ENCODE data around the gene DNAJC7. TPM values are rescaled to one million over a fixed set of nuclear protein-coding genes. Genes with fewer than 3 reads are reported as not detected.

Gene DNAJC7, protein sequence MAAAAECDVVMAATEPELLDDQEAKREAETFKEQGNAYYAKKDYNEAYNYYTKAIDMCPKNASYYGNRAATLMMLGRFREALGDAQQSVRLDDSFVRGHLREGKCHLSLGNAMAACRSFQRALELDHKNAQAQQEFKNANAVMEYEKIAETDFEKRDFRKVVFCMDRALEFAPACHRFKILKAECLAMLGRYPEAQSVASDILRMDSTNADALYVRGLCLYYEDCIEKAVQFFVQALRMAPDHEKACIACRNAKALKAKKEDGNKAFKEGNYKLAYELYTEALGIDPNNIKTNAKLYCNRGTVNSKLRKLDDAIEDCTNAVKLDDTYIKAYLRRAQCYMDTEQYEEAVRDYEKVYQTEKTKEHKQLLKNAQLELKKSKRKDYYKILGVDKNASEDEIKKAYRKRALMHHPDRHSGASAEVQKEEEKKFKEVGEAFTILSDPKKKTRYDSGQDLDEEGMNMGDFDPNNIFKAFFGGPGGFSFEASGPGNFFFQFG
- 56.1 and 64.1 TPM in 2 replicates for total RNA-seq (2014; rRNA removed; shearing (Covaris generic); ENCODE audit: low replicate concordance)

DNA sequence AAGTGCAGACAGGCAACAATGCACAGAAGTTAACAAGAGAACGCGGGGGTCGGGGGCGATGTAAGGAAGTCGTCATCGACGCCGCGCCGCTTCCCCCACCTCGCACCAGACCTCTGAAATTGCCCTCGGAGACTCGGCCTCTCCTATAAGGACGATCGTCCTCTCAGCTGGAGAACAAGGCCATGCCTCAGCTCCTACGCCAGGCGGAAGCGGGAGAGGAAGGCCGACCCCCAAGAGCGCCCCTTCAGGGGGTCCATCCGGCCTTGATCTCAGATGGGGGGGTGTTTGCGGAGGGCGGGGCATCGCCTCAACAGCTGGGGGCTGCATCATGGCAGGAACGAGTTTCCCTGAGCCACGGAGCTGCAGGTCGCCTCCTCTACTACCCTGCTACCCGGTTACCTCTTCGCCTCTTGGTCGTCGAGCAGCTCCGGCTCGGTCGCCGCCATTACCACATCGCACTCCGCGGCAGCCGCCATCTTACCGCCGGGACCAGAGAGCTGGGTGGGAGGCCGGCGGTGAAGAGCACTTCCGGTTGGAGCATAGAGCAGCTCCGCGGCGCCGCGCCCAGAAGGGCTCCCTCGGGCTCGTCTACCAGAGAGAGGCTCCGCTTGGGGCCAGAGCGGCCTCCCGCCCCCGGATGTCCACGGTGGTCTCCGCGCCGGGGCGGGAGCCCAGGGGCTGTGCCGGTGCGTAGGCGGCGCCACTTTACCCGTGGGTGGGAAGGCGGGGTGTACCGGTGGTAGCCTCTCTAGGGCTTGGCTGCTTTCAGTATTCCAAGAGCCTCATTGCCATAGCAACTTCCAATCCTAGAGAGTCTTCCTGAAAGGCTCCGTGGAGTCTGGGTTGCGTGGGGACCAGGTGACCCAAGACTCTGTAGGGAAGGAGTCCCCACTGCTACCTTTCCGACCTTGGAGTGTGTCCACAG is at the start of gene DNAJC7:
TSS of gene DNAJC7 (minus strand) at position 499 of the 925 bp plus-strand sequence. CDS start at position 476, 23 bp downstream.
- Histone ChIP-seq H3K9me3 (ENCODE audit: low read length) (no peaks in the 10 kb centered on the region), H3K79me2 (ENCODE audit: low read length) (peaks cover 80% of the 10 kb centered on the region), H3K9ac (ENCODE audit: low read length) (peak within 1 kb of the TSS; percentile 98), H3K4me2 (ENCODE audit: low read depth, low read length, poor library complexity, severe bottlenecking) (peak within 1 kb of the TSS; percentile 92), H2AFZ (ENCODE audit: low read length) (peak within 1 kb of the TSS; percentile 86), H3K4me3 (ENCODE audit: low read length) (peak within 1 kb of the TSS; percentile 82), H3K27ac (ENCODE audit: low read length) (peak within 1 kb of the TSS; percentile 74), H3K9me2 (replicated peaks; ENCODE audit: insufficient read depth, low read length) (0 out of 2 replicates have a peak, but pooled peaks cover 5% of the 10 kb centered on the region), H4K20me1 (ENCODE audit: insufficient read depth, low read depth, low read length) (no peaks in the 10 kb centered on the region; the same call in 1 of the 2 replicates), H3K4me1 (ENCODE audit: low read length) (peaks cover 45% of the 10 kb centered on the region), H3K36me3 (ENCODE audit: insufficient read depth, low read length) (peaks cover 3% of the 10 kb centered on the region; the same call in 1 of the 2 replicates), H3K27me3 (ENCODE audit: low read length) (no peaks in the 10 kb centered on the region)
- peak; percentile 98 for DNase-seq

DNA sequence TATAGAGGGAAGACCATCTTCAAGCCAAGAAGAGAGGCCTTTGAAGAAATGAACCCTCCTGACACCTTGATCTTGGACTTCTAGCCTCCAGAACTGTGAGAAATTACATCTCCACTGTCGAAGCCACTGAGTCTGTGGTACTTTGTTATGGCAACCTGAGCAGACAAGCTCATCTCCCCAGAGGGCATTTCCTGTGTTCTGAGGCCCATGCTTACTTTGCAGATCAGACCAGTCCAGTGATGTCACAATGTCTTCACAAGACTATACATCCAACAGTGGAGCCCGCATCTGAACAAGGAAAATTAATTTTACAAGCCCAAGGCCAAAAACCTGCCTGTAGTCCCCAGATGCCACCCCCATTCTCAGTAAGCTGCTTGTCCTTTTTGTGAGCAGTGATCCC is 48.0 kb upstream of the DNAJC7 start:
- H3K27me3 ChIP-seq (ENCODE audit: low read length) = no peaks in the 10 kb centered on the region
- H3K9ac ChIP-seq (ENCODE audit: low read length) = no peak overlapping the region
- H3K4me3 ChIP-seq (ENCODE audit: low read length) = no peak overlapping the region
- DNase-seq = no peak
- H3K9me3 ChIP-seq (ENCODE audit: low read length) = no peaks in the 10 kb centered on the region
- H3K79me2 ChIP-seq (ENCODE audit: low read length) = no peaks in the 10 kb centered on the region
- H3K4me1 ChIP-seq (ENCODE audit: low read length) = peaks cover 8% of the 10 kb centered on the region
- no peaks in the 10 kb centered on the region for H4K20me1 ChIP-seq (ENCODE audit: insufficient read depth, low read depth, low read length)
- H3K27ac ChIP-seq (ENCODE audit: low read length) = no peak overlapping the region
- no peak overlapping the region for H3K4me2 ChIP-seq (ENCODE audit: low read depth, low read length, poor library complexity, severe bottlenecking)
- no peaks in the 10 kb centered on the region for H3K9me2 ChIP-seq (replicated peaks; ENCODE audit: insufficient read depth, low read length)
- no peak overlapping the region for H2AFZ ChIP-seq (ENCODE audit: low read length)
- H3K36me3 ChIP-seq (ENCODE audit: insufficient read depth, low read length) = no peaks in the 10 kb centered on the region

DNA sequence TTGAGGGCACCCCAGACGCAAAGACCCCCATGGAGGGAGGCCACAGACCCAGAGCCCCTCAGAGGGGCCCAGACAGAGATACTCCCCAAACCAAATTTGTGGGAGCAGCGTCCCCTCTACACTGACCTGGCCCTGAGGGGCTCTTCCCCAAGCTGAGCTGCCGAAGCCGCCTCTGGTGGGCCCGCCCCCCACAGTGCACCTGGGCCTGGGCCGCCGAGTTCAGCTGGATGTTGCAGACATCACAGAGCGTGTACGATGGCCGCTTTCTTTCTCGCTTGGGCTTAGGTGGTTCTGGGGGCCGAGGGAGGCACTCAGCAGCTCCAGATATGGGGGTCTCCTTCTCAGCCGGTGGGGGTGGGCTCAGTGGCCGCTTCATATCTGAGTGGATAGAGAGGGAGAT is 45.4 kb upstream of the DNAJC7 start:
- Histone ChIP-seq H3K4me1 (ENCODE audit: low read length) (peaks cover 8% of the 10 kb centered on the region), H2AFZ (ENCODE audit: low read length) (no peak overlapping the region), H3K4me2 (ENCODE audit: low read depth, low read length, poor library complexity, severe bottlenecking) (no peak overlapping the region), H3K9ac (ENCODE audit: low read length) (no peak overlapping the region), H3K79me2 (ENCODE audit: low read length) (no peaks in the 10 kb centered on the region), H3K9me2 (replicated peaks; ENCODE audit: insufficient read depth, low read length) (no peaks in the 10 kb centered on the region), H3K27ac (ENCODE audit: low read length) (no peak overlapping the region), H3K27me3 (ENCODE audit: low read length) (no peaks in the 10 kb centered on the region), H3K36me3 (ENCODE audit: insufficient read depth, low read length) (no peaks in the 10 kb centered on the region), H3K9me3 (ENCODE audit: low read length) (no peaks in the 10 kb centered on the region), H3K4me3 (ENCODE audit: low read length) (no peak overlapping the region), H4K20me1 (ENCODE audit: insufficient read depth, low read depth, low read length) (no peaks in the 10 kb centered on the region)
- DNase-seq = no peak

DNA sequence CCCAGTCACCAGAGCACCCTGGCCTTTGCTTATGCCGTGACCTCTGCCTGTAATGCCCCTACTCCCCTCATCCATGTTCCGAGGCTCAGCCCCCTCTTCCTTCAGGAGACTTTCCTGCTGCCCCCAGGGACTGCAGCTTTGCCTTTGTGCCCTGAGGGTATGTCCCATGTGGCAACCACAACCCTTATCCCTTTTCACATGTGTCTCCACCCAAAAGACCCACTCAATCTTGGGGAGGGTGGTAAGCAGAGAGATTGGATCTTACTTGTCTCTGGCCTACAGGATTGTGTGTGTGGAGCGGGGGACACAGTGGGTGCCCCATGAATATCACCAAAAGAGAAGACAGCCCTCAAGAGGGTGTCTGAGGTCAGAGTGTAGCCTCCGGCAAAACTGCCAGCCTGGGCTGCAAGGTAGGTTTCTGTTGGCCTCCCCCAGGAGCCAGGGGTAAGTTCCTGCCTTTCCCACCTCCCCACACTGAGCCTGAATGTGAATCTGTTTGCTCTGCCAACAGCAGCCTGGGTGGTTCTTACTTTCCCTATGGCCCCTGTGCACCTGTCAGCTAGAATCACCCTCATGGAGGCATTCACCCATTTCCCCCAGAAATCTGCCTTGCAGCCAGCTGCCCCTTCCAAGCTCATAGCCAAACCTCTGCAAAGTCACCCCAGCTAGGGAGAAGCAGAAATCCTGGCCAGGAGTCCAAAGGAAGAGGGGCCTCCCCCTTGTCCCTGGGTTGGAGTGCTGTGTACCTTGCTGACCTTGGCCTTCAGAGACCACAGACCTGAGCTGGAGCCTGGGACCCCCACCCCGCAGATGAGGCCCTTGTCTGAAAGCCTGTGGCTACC is 44.6 kb upstream of the DNAJC7 start:
- DNase-seq = no peak
- Histone ChIP-seq H3K4me2 (ENCODE audit: low read depth, low read length, poor library complexity, severe bottlenecking) (no peak overlapping the region), H2AFZ (ENCODE audit: low read length) (no peak overlapping the region), H3K36me3 (ENCODE audit: insufficient read depth, low read length) (no peaks in the 10 kb centered on the region), H3K9ac (ENCODE audit: low read length) (no peak overlapping the region), H3K9me2 (replicated peaks; ENCODE audit: insufficient read depth, low read length) (no peaks in the 10 kb centered on the region), H3K4me1 (ENCODE audit: low read length) (peaks cover 8% of the 10 kb centered on the region), H4K20me1 (ENCODE audit: insufficient read depth, low read depth, low read length) (no peaks in the 10 kb centered on the region), H3K9me3 (ENCODE audit: low read length) (no peaks in the 10 kb centered on the region), H3K27me3 (ENCODE audit: low read length) (no peaks in the 10 kb centered on the region), H3K4me3 (ENCODE audit: low read length) (no peak overlapping the region), H3K27ac (ENCODE audit: low read length) (no peak overlapping the region), H3K79me2 (ENCODE audit: low read length) (no peaks in the 10 kb centered on the region)

DNA sequence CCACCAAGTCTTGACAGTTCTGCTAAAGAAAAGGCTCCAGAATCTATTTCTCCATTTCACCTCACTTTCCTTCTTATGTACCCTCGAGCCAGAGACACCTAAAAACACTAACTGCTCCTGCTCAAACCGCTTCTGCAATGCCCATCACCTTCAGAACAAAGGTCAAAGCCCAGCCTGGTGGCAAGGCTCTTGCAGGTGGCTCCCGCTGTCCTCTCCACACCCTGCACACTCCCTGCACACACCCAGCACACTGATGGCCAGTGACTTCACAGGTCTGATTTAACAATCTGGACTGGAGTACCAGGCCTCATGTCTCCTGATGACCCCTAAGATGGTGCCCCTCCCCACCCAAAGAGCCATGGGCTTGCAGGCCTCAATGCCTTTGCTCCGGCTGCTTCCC is 43.0 kb upstream of the DNAJC7 start:
- Histone ChIP-seq H3K9me3 (ENCODE audit: low read length) (no peaks in the 10 kb centered on the region), H3K79me2 (ENCODE audit: low read length) (no peaks in the 10 kb centered on the region), H3K9ac (ENCODE audit: low read length) (no peak overlapping the region), H4K20me1 (ENCODE audit: insufficient read depth, low read depth, low read length) (no peaks in the 10 kb centered on the region), H3K4me2 (ENCODE audit: low read depth, low read length, poor library complexity, severe bottlenecking) (no peak overlapping the region), H2AFZ (ENCODE audit: low read length) (no peak overlapping the region), H3K9me2 (replicated peaks; ENCODE audit: insufficient read depth, low read length) (no peaks in the 10 kb centered on the region), H3K27ac (ENCODE audit: low read length) (no peak overlapping the region), H3K4me3 (ENCODE audit: low read length) (no peak overlapping the region), H3K4me1 (ENCODE audit: low read length) (peaks cover 8% of the 10 kb centered on the region), H3K36me3 (ENCODE audit: insufficient read depth, low read length) (no peaks in the 10 kb centered on the region), H3K27me3 (ENCODE audit: low read length) (no peaks in the 10 kb centered on the region)
- no peak for DNase-seq

DNA sequence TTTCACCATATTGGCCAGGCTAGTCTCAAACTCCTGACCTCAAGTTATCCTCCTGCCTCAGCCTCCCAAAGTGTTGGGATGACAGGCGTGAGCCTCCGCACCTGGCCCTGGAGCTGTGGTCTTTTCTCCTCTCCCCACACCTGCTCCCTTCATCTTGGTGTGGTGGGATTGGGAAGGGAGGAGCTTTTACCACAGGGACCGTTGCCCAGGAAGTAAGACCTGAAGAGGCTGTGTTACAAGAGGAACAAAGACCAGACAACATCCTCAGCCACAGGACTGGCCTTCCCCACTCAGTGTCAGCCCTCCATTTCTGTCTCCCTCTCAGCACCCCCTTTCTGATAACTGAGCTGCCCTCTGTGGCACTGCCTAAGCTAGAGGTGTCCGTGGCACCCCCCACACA is 42.6 kb upstream of the DNAJC7 start:
- no peaks in the 10 kb centered on the region for H3K9me2 ChIP-seq (replicated peaks; ENCODE audit: insufficient read depth, low read length)
- H4K20me1 ChIP-seq (ENCODE audit: insufficient read depth, low read depth, low read length) = no peaks in the 10 kb centered on the region
- H3K27ac ChIP-seq (ENCODE audit: low read length) = no peak overlapping the region
- no peak overlapping the region for H3K4me2 ChIP-seq (ENCODE audit: low read depth, low read length, poor library complexity, severe bottlenecking)
- H3K4me3 ChIP-seq (ENCODE audit: low read length) = no peak overlapping the region
- H3K4me1 ChIP-seq (ENCODE audit: low read length) = peaks cover 8% of the 10 kb centered on the region
- no peaks in the 10 kb centered on the region for H3K27me3 ChIP-seq (ENCODE audit: low read length)
- no peaks in the 10 kb centered on the region for H3K79me2 ChIP-seq (ENCODE audit: low read length)
- no peak for DNase-seq
- H3K9me3 ChIP-seq (ENCODE audit: low read length) = no peaks in the 10 kb centered on the region
- no peak overlapping the region for H3K9ac ChIP-seq (ENCODE audit: low read length)
- H3K36me3 ChIP-seq (ENCODE audit: insufficient read depth, low read length) = no peaks in the 10 kb centered on the region
- no peak overlapping the region for H2AFZ ChIP-seq (ENCODE audit: low read length)

DNA sequence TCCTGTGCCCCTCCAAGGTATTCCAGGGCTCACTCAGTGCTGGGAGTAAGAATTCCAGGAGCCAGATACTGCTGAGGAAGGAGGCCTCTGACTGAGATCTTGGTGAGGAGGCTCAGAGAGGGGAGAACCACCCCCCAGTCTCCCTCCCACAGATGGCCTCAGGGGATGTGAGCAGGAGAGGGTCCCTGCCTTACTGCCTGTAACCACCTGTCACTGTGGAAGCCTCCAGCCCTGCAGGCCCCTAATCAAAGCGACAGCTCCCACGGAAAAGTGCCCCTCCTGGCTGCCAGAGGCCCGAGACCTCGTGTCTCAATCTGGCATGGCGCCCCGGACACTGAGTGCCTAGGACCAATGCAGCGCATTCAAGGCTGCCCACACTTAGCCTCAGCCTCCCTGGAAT is 40.8 kb upstream of the DNAJC7 start:
- Histone ChIP-seq H3K36me3 (ENCODE audit: insufficient read depth, low read length) (no peaks in the 10 kb centered on the region), H3K27me3 (ENCODE audit: low read length) (no peaks in the 10 kb centered on the region), H3K9me3 (ENCODE audit: low read length) (no peaks in the 10 kb centered on the region), H3K27ac (ENCODE audit: low read length) (no peak overlapping the region), H3K9me2 (replicated peaks; ENCODE audit: insufficient read depth, low read length) (no peaks in the 10 kb centered on the region), H3K9ac (ENCODE audit: low read length) (no peak overlapping the region), H4K20me1 (ENCODE audit: insufficient read depth, low read depth, low read length) (no peaks in the 10 kb centered on the region), H3K4me1 (ENCODE audit: low read length) (no peaks in the 10 kb centered on the region), H3K4me3 (ENCODE audit: low read length) (no peak overlapping the region), H3K79me2 (ENCODE audit: low read length) (no peaks in the 10 kb centered on the region), H3K4me2 (ENCODE audit: low read depth, low read length, poor library complexity, severe bottlenecking) (no peak overlapping the region), H2AFZ (ENCODE audit: low read length) (no peak overlapping the region)
- no peak for DNase-seq
